Thyroid gland (tissue), 4 donors: Measurements from ENCODE around the gene C1orf35.

Experiments
- CTCF ChIP-seq, 6 experiments: fragments of 200-600 bp in 3 of 6; fragments of 450-650 bp in 3 of 6; sonication (generic) in 3 of 6; IDR thresholded peaks; one replicate each; pipeline ENCODE4 v1.5.1; 2016 to 2019; ENCODE audit warnings: antibody characterized with exemption in 6 of 6, mild to moderate bottlenecking in 2 of 6, inconsistent platforms in 1 of 6, moderate library complexity in 1 of 6
- POLR2A ChIP-seq, 2 donors: fragments of 450-650 bp; IDR thresholded peaks; one replicate each; pipeline ENCODE4 v1.6.1; 2017; ENCODE audit warnings: antibody characterized with exemption in 2 of 2, mild to moderate bottlenecking in 2 of 2, moderate library complexity in 1 of 2

- TF ChIP-seq CTCF (IDR thresholded peaks at IDR 0.05): no peak
- TF ChIP-seq POLR2A (IDR thresholded peaks at IDR 0.05): no peak
These were observed 10.6 kb downstream of the C1orf35 start for GRCh38 chr1:228092342-228093049.
